CD4-positive, alpha-beta T cell treated with Interleukin-1 beta for 1 hour (primary cell): Measurements from ENCODE around the gene DIDO1.

ENCODE experiments used
- DNase-seq, 2 donors: peaks; one replicate each; pipeline ENCODE4 v3.0.0-alpha.2; 2020 to 2022

The DIDO1 gene

GRCh38 chr20:62949962-62950361, 23.7 kb upstream of the DIDO1 start:
- DNase-seq: no peak

DNA sequence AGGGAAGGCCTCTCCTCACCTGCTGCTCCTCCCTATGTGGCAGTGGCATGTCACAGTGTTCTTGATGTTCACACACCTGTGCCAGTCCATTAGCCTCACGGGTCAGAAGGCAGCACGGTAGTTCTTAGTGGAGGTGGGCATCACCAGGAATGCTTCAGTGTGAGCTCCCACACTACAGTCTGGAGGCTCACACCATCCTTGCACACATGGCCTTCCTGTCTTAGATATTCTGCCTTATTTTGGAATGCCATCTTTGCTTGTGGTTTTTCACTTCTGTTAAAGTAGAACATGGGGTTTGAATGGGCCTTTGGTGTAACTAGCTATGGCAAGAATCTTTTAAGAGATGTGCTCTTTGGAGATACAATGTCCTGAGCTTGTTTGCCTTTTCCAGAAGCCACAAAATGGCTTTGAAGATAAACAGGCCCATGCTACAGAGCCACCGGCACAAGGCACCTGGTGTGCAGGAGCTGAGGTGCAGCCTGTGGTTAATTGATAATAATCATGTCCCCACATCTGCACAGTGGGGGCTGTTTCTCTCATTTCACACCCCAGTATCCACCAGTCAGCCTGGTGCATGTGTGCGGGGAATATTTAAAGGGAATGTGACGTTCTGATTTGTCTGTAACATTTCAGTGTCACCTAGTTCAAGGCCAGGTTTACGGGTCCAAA, 23.0 kb upstream of the DIDO1 start:
- DNase-seq: no peak

GRCh38 chr20:62947532-62948300, 21.4 kb upstream of the DIDO1 start:
- DNase-seq: no peak

DNA sequence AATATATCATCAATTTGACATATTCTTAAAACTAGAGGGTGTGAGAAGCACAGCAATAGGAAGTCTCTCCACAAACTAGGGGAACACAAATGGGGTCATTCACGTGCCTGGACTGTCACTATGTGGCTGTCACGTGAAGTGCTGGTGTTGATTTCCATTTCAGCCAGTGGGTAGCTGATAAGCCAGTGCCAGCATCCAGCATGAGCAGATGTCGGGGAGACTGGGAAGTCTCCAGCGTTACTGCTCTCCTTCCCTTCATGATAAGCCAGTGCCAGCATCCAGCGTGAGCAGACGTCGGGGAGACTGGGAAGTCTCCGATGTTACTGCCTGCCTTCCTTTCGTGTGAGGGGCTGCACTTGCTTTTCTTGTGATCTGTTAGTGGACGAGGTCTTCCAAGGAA, 20.6 kb upstream of the DIDO1 start:
- DNase-seq: no peak

GRCh38 chr20:62945771-62946339, 19.6 kb upstream of the DIDO1 start:
- DNase-seq: no peak

DNA sequence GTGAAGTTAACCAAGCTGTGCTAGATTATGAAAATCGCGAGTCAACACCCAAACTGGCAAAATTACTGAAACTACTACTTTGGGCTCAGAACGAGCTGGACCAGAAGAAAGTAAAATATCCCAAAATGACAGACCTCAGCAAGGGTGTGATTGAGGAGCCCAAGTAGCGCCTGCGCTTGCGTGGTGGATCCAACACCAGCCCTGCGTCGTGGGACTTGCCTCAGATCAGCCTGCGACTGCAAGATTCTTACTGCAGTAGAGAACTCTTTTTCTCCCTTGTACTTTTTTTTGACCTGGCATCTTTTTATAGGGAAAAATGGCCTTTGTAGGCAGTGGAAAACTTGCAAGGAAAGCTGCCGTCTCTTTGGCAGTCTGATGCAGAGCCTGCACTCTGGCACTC, 18.4 kb upstream of the DIDO1 start:
- DNase-seq: no peak

GRCh38 chr20:62944184-62944583, 17.9 kb upstream of the DIDO1 start:
- no peak for DNase-seq

- no peak for DNase-seq
Observed at GRCh38 chr20:62943396-62943795, 17.1 kb upstream of the DIDO1 start.

GRCh38 chr20:62942456-62942855, 16.2 kb upstream of the DIDO1 start:
- DNase-seq: no peak

DNA sequence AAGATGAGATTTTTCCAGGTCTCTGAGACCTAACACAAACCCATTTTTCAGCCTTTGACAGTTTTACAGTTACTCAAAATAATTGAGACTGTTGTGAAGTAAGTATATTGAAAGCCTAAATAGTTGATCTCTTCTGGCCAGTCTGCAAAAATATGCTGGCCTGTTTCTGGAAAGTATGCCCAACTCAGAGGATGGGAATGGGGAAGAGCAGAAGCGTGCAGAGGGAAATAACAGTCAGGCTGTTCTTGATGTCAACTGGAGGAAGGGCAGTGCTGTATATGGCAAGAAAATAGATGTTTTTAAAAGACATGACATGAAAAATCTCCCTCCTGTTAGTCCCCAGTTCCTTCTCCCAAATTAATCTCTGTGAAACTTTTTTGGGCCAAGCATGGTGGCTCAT, 15.5 kb upstream of the DIDO1 start:
- no peak for DNase-seq

DNA sequence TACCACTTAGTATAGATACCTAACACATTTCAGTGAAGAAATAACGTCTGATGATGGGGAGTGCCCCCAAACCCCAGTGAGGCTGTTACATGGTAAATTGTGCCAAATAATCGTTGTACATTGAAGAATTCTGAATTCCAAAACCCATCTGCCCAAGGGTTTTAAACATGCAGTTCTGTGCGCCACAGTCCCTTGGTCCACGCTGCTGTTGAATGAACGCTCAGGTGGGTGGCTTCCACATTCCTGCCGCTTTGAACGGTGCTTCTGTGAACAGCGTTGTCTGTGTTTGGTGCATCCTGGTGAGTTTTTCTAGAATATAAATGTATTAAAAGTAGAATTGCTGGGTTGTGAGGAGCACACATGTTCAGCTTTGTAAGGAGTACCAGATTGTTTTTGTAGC, 14.6 kb upstream of the DIDO1 start:
- DNase-seq: no peak

DNA sequence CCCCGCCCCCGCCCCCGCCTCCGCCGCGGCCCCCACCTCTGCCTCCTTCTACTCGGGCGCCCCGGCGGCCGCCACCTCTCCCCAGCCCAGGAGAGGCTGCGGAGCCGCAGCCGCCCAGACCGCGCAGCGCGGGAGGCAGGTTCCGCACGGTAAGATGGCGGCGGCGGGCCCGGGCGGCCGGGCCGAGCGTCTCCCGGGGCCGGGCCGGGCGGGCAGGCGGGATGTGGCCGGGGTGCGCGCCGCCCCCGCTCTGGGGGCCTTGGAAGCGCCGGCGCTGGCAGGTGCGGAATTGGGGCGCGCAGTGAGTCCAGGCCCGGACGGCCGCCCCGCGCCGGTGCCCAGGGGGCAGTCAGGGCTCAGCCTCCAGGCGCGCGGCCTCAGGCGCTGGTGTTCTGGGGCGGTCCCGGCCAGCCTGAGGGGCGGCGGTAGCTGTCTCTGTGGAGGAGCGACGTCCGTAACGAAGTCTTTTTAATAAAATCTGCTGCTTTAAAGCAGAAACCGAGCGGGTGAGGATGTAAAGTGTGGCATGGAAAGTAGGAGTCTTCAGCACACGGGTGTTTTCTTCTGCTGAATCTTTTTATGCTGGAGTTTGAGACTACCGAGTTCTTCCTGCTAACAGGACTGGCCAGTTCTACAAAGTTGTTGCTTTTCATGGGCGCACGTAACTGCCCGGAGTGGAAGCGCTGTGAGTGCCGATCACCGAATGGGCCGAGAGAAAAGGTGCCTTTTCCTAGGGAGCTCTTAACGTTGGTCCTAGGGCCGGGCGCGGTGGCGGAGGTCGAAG, 12.0 kb upstream of the DIDO1 start, which contains the start of gene GID8:
Gene GID8, plus strand, starts transcription at position 43 of the 784 bp plus-strand sequence. CDS start 3,356 bp downstream, outside the sequence.
- DNase-seq: no peak

GRCh38 chr20:62937268-62938104, 11.2 kb upstream of the DIDO1 start:
- peak; percentile 97 to 98 for DNase-seq

DNA sequence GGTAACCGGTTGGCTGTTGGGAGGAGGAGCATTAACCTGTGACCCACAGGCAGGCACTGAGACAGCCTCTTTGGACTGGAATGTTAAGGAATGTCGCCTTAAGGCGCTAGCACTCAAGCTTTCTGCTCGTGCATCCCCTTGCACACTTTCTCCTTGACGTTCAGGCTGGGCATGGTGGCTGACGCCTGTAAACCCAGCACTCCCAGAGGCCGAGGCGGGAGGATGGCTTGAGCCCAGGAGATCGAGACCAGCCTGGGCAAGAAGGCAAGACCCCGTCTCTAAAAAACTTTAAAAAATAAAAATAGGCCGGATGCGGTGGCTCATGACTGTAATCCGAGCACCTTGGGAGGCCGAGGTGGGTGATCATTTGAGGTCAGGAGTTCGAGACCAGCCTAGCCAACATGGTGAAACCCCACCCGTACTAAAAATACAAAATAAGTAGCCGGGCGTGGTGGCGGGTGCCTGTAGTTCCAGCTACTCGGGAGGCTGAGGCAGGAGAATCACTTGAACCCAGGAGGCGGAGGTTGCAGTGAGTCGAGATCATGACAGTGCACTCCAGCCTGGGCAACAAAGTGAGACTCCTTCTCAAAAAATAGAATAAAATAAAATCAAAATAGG, 9.8 kb upstream of the DIDO1 start:
- DNase-seq: no peak

- no peak for DNase-seq
Observed at GRCh38 chr20:62935204-62935967, 9.1 kb upstream of the DIDO1 start.

DNA sequence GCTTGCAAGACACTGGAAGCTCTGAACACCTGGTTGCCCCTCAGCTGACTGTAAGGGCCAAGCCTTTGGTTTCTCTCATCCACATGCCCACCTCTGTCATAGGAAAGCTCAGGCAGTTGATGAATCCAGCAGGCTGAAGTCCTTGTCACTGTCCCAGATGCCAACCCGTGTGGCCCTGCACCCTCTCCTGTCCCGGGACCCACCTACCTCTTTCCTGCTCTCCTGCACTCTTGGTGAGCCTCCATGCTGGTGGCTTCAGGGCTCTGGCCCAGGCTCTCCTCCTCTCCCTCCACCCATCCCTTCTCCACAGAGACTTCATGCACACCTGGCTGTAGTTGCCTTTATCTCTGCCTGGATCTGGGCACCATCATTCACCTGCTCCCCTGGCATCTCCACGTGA, 7.7 kb upstream of the DIDO1 start:
- DNase-seq: no peak

DNA sequence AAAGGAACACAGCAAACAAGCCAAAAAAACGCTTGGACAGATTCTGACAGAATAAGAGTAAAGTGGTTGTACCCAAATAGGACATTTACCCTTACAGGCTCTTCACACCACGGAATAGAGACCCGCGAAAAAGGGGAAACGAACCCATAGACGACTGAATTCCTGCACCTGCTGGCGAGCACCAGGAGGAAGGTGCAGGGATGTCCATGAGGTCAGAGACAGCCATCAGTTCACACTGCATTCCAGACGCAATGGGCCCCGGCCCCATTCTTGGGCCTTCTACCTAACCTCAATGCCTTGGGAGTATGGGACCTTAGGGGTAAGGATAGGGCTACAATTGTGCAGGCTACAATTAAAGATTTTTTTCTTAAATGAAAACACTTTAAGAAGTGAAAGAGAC, 5.2 kb upstream of the DIDO1 start:
- no peak for DNase-seq

GRCh38 chr20:62929051-62929538, 2.8 kb upstream of the DIDO1 start:
- peak; percentile 40 to 58 for DNase-seq

GRCh38 chr20:62928246-62928939, 2.1 kb upstream of the DIDO1 start:
- DNase-seq: no peak

DNA sequence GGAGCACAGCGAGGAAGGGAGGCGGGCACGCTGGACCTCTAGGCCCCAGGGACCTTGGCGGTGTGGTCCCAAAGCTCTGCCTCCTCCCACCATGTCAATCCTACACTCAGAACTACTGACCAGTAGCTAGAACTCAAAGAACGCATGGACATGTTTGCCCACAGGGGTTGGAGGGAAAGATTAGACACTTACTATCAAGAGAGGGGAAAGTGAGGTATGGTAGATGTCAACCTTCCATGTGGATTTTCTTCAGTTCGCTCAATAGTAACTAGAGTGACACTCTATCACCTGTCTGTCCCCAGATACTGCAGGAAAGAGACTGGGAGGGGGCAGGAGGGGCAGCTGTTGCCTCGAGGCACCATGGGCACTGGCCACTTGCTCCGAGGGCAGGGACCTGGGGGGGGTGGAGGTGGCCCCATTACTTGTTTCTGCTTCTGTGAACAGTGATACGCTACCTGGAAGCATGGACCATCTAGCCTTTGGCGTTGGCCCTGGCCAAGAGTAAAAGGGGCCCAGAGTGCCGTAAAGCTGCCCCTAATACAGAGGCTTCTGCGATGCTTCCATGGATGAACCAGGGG, 912 bp upstream of the DIDO1 start:
- DNase-seq: no peak
